ENCODE results near the gene NTM. TPM values are rescaled to one million over a fixed set of nuclear protein-coding genes. Genes with fewer than 3 reads are reported as not detected.

NTM gene
- total RNA-seq, 4 donors from 2014 or later: 1.4 to 2.8 (median 1.7) TPM

GRCh38 chr11:131533998-131534397 is 163.6 kb downstream of the NTM start:
- no peak for DNase-seq
- Histone ChIP-seq H3K27me3 (no peaks in the 10 kb centered on the region), H3K36me3 (no peaks in the 10 kb centered on the region), H3K27ac (no peak overlapping the region), H3K4me3 (no peak overlapping the region), H3K9me3 (no peaks in the 10 kb centered on the region), H3K4me1 (no peaks in the 10 kb centered on the region)
- no peak for TF ChIP-seq POLR2A (IDR thresholded peaks at IDR 0.05)
- no peak for TF ChIP-seq CTCF (IDR thresholded peaks at IDR 0.05)

- H3K4me3 ChIP-seq: no peak overlapping the region
- H3K4me1 ChIP-seq: no peaks in the 10 kb centered on the region
- no peak overlapping the region for H3K27ac ChIP-seq
- no peaks in the 10 kb centered on the region for H3K27me3 ChIP-seq
- DNase-seq: no peak
- no peaks in the 10 kb centered on the region for H3K36me3 ChIP-seq
- no peaks in the 10 kb centered on the region for H3K9me3 ChIP-seq
- no peak for TF ChIP-seq POLR2A (IDR thresholded peaks at IDR 0.05)
- no peak for TF ChIP-seq CTCF (IDR thresholded peaks at IDR 0.05)
These were observed 164.2 kb downstream of the NTM start for GRCh38 chr11:131534611-131535010.

- Histone ChIP-seq H3K27me3 (no peaks in the 10 kb centered on the region), H3K27ac (no peak overlapping the region), H3K36me3 (no peaks in the 10 kb centered on the region), H3K9me3 (no peaks in the 10 kb centered on the region), H3K4me3 (no peak overlapping the region), H3K4me1 (no peaks in the 10 kb centered on the region)
- TF ChIP-seq POLR2A (IDR thresholded peaks at IDR 0.05) (no peak), CTCF (IDR thresholded peaks at IDR 0.05) (no peak)
- no peak for DNase-seq
These were observed 165.7 kb downstream of the NTM start for GRCh38 chr11:131536159-131536558.

- Histone ChIP-seq H3K36me3 (no peaks in the 10 kb centered on the region), H3K4me3 (no peak overlapping the region), H3K27me3 (no peaks in the 10 kb centered on the region), H3K27ac (no peak overlapping the region), H3K4me1 (no peaks in the 10 kb centered on the region), H3K9me3 (no peaks in the 10 kb centered on the region)
- TF ChIP-seq CTCF (IDR thresholded peaks at IDR 0.05) (no peak), POLR2A (IDR thresholded peaks at IDR 0.05) (no peak)
- no peak for DNase-seq
These were observed 166.8 kb downstream of the NTM start for GRCh38 chr11:131537196-131537595.

GRCh38 chr11:131537748-131538147 is 167.3 kb downstream of the NTM start:
- DNase-seq: no peak
- H3K27me3 ChIP-seq: no peaks in the 10 kb centered on the region
- no peaks in the 10 kb centered on the region for H3K36me3 ChIP-seq
- H3K4me1 ChIP-seq: no peaks in the 10 kb centered on the region
- TF ChIP-seq POLR2A (IDR thresholded peaks at IDR 0.05) (no peak), CTCF (IDR thresholded peaks at IDR 0.05) (no peak)
- no peak overlapping the region for H3K27ac ChIP-seq
- H3K4me3 ChIP-seq: no peak overlapping the region
- H3K9me3 ChIP-seq: no peaks in the 10 kb centered on the region

GRCh38 chr11:131538322-131538721 is 167.9 kb downstream of the NTM start:
- Histone ChIP-seq H3K27ac (no peak overlapping the region), H3K9me3 (no peaks in the 10 kb centered on the region), H3K4me3 (no peak overlapping the region), H3K4me1 (no peaks in the 10 kb centered on the region), H3K36me3 (no peaks in the 10 kb centered on the region), H3K27me3 (no peaks in the 10 kb centered on the region)
- no peak for DNase-seq
- TF ChIP-seq POLR2A (IDR thresholded peaks at IDR 0.05) (no peak), CTCF (IDR thresholded peaks at IDR 0.05) (no peak)

Data from Peyer's patch (tissue), 4 donors.